ENCODE data around the gene AHDC1. TPM values are rescaled to one million over a fixed set of nuclear protein-coding genes. Genes with fewer than 3 reads are reported as not detected.
A peak's percentile ranks its signal among the peaks of the same experiment; 100 is the strongest.

AHDC1 gene
- polyA plus RNA-seq, 1 donor, result 19.5 TPM

GRCh38 chr1:27561124-27561899 is 42.6 kb downstream of the AHDC1 start:
- Histone ChIP-seq H3K4me3 (ENCODE audit: low read length) (no peak overlapping the region), H3K4me1 (ENCODE audit: control insufficient read depth, insufficient read depth, low read length) (peaks cover 66% of the 10 kb centered on the region), H3K9me3 (ENCODE audit: control insufficient read depth, low read depth, low read length) (no peaks in the 10 kb centered on the region), H3K36me3 (ENCODE audit: control insufficient read depth, insufficient read depth, low read length) (no peaks in the 10 kb centered on the region), H3K27ac (ENCODE audit: low read length) (peak overlapping the region; percentile 55), H3K27me3 (ENCODE audit: control insufficient read depth, insufficient read depth, low read length) (no peaks in the 10 kb centered on the region)
- DNase-seq, result no peak
- WGBS (ENCODE audit: insufficient coverage, low lambda C conversion rate), result 74% methylated on average over 4 of the region's 9 CpGs

GRCh38 chr1:27560268-27561123 is 43.4 kb downstream of the AHDC1 start:
- no peaks in the 10 kb centered on the region for H3K27me3 ChIP-seq (ENCODE audit: control insufficient read depth, insufficient read depth, low read length)
- no CpG with 5 or more reads among the region's 13 CpGs for WGBS (ENCODE audit: insufficient coverage, low lambda C conversion rate)
- no peaks in the 10 kb centered on the region for H3K36me3 ChIP-seq (ENCODE audit: control insufficient read depth, insufficient read depth, low read length)
- H3K27ac ChIP-seq (ENCODE audit: low read length), result peak overlapping the region; percentile 55
- H3K4me3 ChIP-seq (ENCODE audit: low read length), result no peak overlapping the region
- no peaks in the 10 kb centered on the region for H3K9me3 ChIP-seq (ENCODE audit: control insufficient read depth, low read depth, low read length)
- DNase-seq, result no peak
- H3K4me1 ChIP-seq (ENCODE audit: control insufficient read depth, insufficient read depth, low read length), result peaks cover 61% of the 10 kb centered on the region

GRCh38 chr1:27559466-27560030 is 44.4 kb downstream of the AHDC1 start:
- H3K4me1 ChIP-seq (ENCODE audit: control insufficient read depth, insufficient read depth, low read length), result peaks cover 51% of the 10 kb centered on the region

GRCh38 chr1:27557596-27558340 is 46.2 kb downstream of the AHDC1 start:
- Histone ChIP-seq H3K4me3 (ENCODE audit: low read length) (no peak overlapping the region), H3K27ac (ENCODE audit: low read length) (peak overlapping the region; percentile 86), H3K27me3 (ENCODE audit: control insufficient read depth, insufficient read depth, low read length) (no peaks in the 10 kb centered on the region), H3K4me1 (ENCODE audit: control insufficient read depth, insufficient read depth, low read length) (peaks cover 36% of the 10 kb centered on the region), H3K36me3 (ENCODE audit: control insufficient read depth, insufficient read depth, low read length) (peaks cover 15% of the 10 kb centered on the region), H3K9me3 (ENCODE audit: control insufficient read depth, low read depth, low read length) (no peaks in the 10 kb centered on the region)
- WGBS (ENCODE audit: insufficient coverage, low lambda C conversion rate), result no CpG with 5 or more reads among the region's 11 CpGs
- DNase-seq, result peak; percentile 90 to 95

More at GRCh38 chr1:27559466-27560030, 44.4 kb downstream of the AHDC1 start:
- H3K36me3 ChIP-seq (ENCODE audit: control insufficient read depth, insufficient read depth, low read length), result peaks cover 4% of the 10 kb centered on the region
- no peaks in the 10 kb centered on the region for H3K27me3 ChIP-seq (ENCODE audit: control insufficient read depth, insufficient read depth, low read length)
- 100% methylated on average over 1 of the region's 8 CpGs for WGBS (ENCODE audit: insufficient coverage, low lambda C conversion rate)
- H3K4me3 ChIP-seq (ENCODE audit: low read length), result no peak overlapping the region
- no peak overlapping the region for H3K27ac ChIP-seq (ENCODE audit: low read length)
- DNase-seq, result no peak
- no peaks in the 10 kb centered on the region for H3K9me3 ChIP-seq (ENCODE audit: control insufficient read depth, low read depth, low read length)

GRCh38 chr1:27556781-27557595 is 47.0 kb downstream of the AHDC1 start:
- DNase-seq, result peak; percentile 90 to 94
- 13% methylated on average over 4 of the region's 19 CpGs for WGBS (ENCODE audit: insufficient coverage, low lambda C conversion rate)
- peaks cover 28% of the 10 kb centered on the region for H3K4me1 ChIP-seq (ENCODE audit: control insufficient read depth, insufficient read depth, low read length)
- no peaks in the 10 kb centered on the region for H3K9me3 ChIP-seq (ENCODE audit: control insufficient read depth, low read depth, low read length)
- H3K4me3 ChIP-seq (ENCODE audit: low read length), result peak overlapping the region; percentile 24
- H3K36me3 ChIP-seq (ENCODE audit: control insufficient read depth, insufficient read depth, low read length), result peaks cover 20% of the 10 kb centered on the region
- no peaks in the 10 kb centered on the region for H3K27me3 ChIP-seq (ENCODE audit: control insufficient read depth, insufficient read depth, low read length)
- H3K27ac ChIP-seq (ENCODE audit: low read length), result peak overlapping the region; percentile 86

- Histone ChIP-seq H3K27ac (ENCODE audit: low read length) (no peak overlapping the region), H3K27me3 (ENCODE audit: control insufficient read depth, insufficient read depth, low read length) (no peaks in the 10 kb centered on the region), H3K36me3 (ENCODE audit: control insufficient read depth, insufficient read depth, low read length) (peaks cover 21% of the 10 kb centered on the region), H3K4me3 (ENCODE audit: low read length) (no peak overlapping the region), H3K4me1 (ENCODE audit: control insufficient read depth, insufficient read depth, low read length) (peaks cover 27% of the 10 kb centered on the region), H3K9me3 (ENCODE audit: control insufficient read depth, low read depth, low read length) (peaks cover 3% of the 10 kb centered on the region)
- no peak for DNase-seq
- WGBS (ENCODE audit: insufficient coverage, low lambda C conversion rate), result no CpG with 5 or more reads among the region's 2 CpGs
These were observed 47.5 kb downstream of the AHDC1 start for GRCh38 chr1:27556435-27556780.

- peaks cover 23% of the 10 kb centered on the region for H3K4me1 ChIP-seq (ENCODE audit: control insufficient read depth, insufficient read depth, low read length)
- DNase-seq, result no peak
- H3K27me3 ChIP-seq (ENCODE audit: control insufficient read depth, insufficient read depth, low read length), result no peaks in the 10 kb centered on the region
- no peak overlapping the region for H3K27ac ChIP-seq (ENCODE audit: low read length)
- 40% methylated on average over 1 of the region's 12 CpGs for WGBS (ENCODE audit: insufficient coverage, low lambda C conversion rate)
- H3K36me3 ChIP-seq (ENCODE audit: control insufficient read depth, insufficient read depth, low read length), result peaks cover 27% of the 10 kb centered on the region
- H3K9me3 ChIP-seq (ENCODE audit: control insufficient read depth, low read depth, low read length), result peaks cover 8% of the 10 kb centered on the region
- no peak overlapping the region for H3K4me3 ChIP-seq (ENCODE audit: low read length)
These were observed 48.1 kb downstream of the AHDC1 start for GRCh38 chr1:27555700-27556424.

- no CpG with 5 or more reads among the region's 8 CpGs for WGBS (ENCODE audit: insufficient coverage, low lambda C conversion rate)
- Histone ChIP-seq H3K36me3 (ENCODE audit: control insufficient read depth, insufficient read depth, low read length) (peaks cover 35% of the 10 kb centered on the region), H3K4me1 (ENCODE audit: control insufficient read depth, insufficient read depth, low read length) (peaks cover 23% of the 10 kb centered on the region)
These were observed 48.9 kb downstream of the AHDC1 start for GRCh38 chr1:27554759-27555699.

More at GRCh38 chr1:27554759-27555699, 48.9 kb downstream of the AHDC1 start:
- H3K27ac ChIP-seq (ENCODE audit: low read length), result no peak overlapping the region
- no peaks in the 10 kb centered on the region for H3K27me3 ChIP-seq (ENCODE audit: control insufficient read depth, insufficient read depth, low read length)
- H3K9me3 ChIP-seq (ENCODE audit: control insufficient read depth, low read depth, low read length), result peaks cover 17% of the 10 kb centered on the region
- H3K4me3 ChIP-seq (ENCODE audit: low read length), result no peak overlapping the region
- DNase-seq, result no peak

Data from large intestine (tissue), 3 donors.